ENCODE data around the gene CILP2. TPM values are rescaled to one million over a fixed set of nuclear protein-coding genes. Genes with fewer than 3 reads are reported as not detected.

Gene CILP2
- total RNA-seq, 1 donor from 2014 or later: 0.12 TPM

GRCh38 chr19:19525611-19526380 is 12.3 kb upstream of the CILP2 start:
- Histone ChIP-seq H3K27me3 (ENCODE audit: low read depth) (no peaks in the 10 kb centered on the region), H3K9me3 (no peaks in the 10 kb centered on the region), H3K36me3 (peaks cover 61% of the 10 kb centered on the region), H3K4me3 (no peak overlapping the region), H3K27ac (no peak overlapping the region), H3K4me1 (no peaks in the 10 kb centered on the region)
- ATAC-seq (no peak), DNase-seq (no peak)
- intact Hi-C loops (cut with DNase I): no loop called here
- TF ChIP-seq CTCF (IDR thresholded peaks at IDR 0.05): no peak

GRCh38 chr19:19526581-19527370 is 11.3 kb upstream of the CILP2 start:
- no peak overlapping the region for H3K27ac ChIP-seq
- no peak for DNase-seq
- no peak for ATAC-seq
- H3K9me3 ChIP-seq: no peaks in the 10 kb centered on the region
- H3K36me3 ChIP-seq: peaks cover 58% of the 10 kb centered on the region
- H3K27me3 ChIP-seq (ENCODE audit: low read depth): no peaks in the 10 kb centered on the region
- intact Hi-C loops (cut with DNase I): no loop called here
- no peaks in the 10 kb centered on the region for H3K4me1 ChIP-seq
- no peak for TF ChIP-seq CTCF (IDR thresholded peaks at IDR 0.05)
- no peak overlapping the region for H3K4me3 ChIP-seq

- TF ChIP-seq CTCF (IDR thresholded peaks at IDR 0.05): no peak
- intact Hi-C loops (cut with DNase I): no loop called here
- Histone ChIP-seq H3K4me3 (no peak overlapping the region), H3K36me3 (peaks cover 53% of the 10 kb centered on the region), H3K4me1 (peaks cover 3% of the 10 kb centered on the region), H3K27ac (no peak overlapping the region), H3K27me3 (ENCODE audit: low read depth) (no peaks in the 10 kb centered on the region), H3K9me3 (no peaks in the 10 kb centered on the region)
- DNase-seq (no peak), ATAC-seq (no peak)
Observed at GRCh38 chr19:19527371-19527656, 10.8 kb upstream of the CILP2 start.

- H3K27me3 ChIP-seq (ENCODE audit: low read depth): no peaks in the 10 kb centered on the region
- intact Hi-C loops (cut with DNase I): no loop called here
- peaks cover 6% of the 10 kb centered on the region for H3K4me1 ChIP-seq
- no peaks in the 10 kb centered on the region for H3K9me3 ChIP-seq
- no peak for DNase-seq
- H3K4me3 ChIP-seq: no peak overlapping the region
- no peak for TF ChIP-seq CTCF (IDR thresholded peaks at IDR 0.05)
- H3K36me3 ChIP-seq: peaks cover 53% of the 10 kb centered on the region
- no peak overlapping the region for H3K27ac ChIP-seq
- no peak for ATAC-seq
Observed at GRCh38 chr19:19527674-19528625, 10.1 kb upstream of the CILP2 start.

GRCh38 chr19:19528721-19529490 is 9.2 kb upstream of the CILP2 start, which contains the start of gene YJEFN3:
TSS of gene YJEFN3 (plus strand) at chr19:19528911. CDS start at chr19:19528933, 22 bp downstream.
- H3K36me3 ChIP-seq: peaks cover 44% of the 10 kb centered on the region
- H3K4me1 ChIP-seq: peaks cover 6% of the 10 kb centered on the region
- H3K4me3 ChIP-seq: no peak within 1 kb of the TSS
- DNase-seq (no peak), ATAC-seq (no peak)
- H3K9me3 ChIP-seq: no peaks in the 10 kb centered on the region
- H3K27ac ChIP-seq: no peak within 1 kb of the TSS
- no peaks in the 10 kb centered on the region for H3K27me3 ChIP-seq (ENCODE audit: low read depth)
- no peak for TF ChIP-seq CTCF (IDR thresholded peaks at IDR 0.05)
- intact Hi-C loops (cut with DNase I): no loop called here

Measured in lower lobe of right lung (tissue), 2 donors.